Stimulated activated memory B cell treated with anti-CD40 and anti-IgM and Interleukin-4, amounts not matched to agents 10 μg/mL and 1 μg/mL and 100 μg/mL, for 72 hours (primary cell): ENCODE data around the gene FAM53B.
"Not testable (repeated sequence)": the region's sequence is repeated elsewhere in the genome, so short reads cannot be mapped to it uniquely, and the experiment has no call there.

Experiments
- ATAC-seq: fragments of 150-1000 bp; cut with Tn5 transposase; 2 replicates; pipeline ENCODE4 v1.10.0; 2021
- H3K27ac Mint-ChIP-seq: one replicate; pipeline ENCODE4 v1.8.0; 2022; ENCODE audit warnings: mild to moderate bottlenecking, mixed read lengths
- H3K27me3 Mint-ChIP-seq: one replicate; pipeline ENCODE4 v1.8.0; 2022; ENCODE audit warnings: mixed read lengths
- H3K36me3 Mint-ChIP-seq: one replicate; pipeline ENCODE4 v1.8.0; 2022; ENCODE audit warnings: mixed read lengths
- H3K4me1 Mint-ChIP-seq: one replicate; pipeline ENCODE4 v1.8.0; 2022; ENCODE audit warnings: mixed read lengths
- H3K4me3 Mint-ChIP-seq: one replicate; pipeline ENCODE4 v1.8.0; 2022; ENCODE audit warnings: mild to moderate bottlenecking, moderate library complexity, mixed read lengths
- H3K9me3 Mint-ChIP-seq: one replicate; pipeline ENCODE4 v1.8.0; 2022; ENCODE audit warnings: mixed read lengths

The FAM53B gene

DNA sequence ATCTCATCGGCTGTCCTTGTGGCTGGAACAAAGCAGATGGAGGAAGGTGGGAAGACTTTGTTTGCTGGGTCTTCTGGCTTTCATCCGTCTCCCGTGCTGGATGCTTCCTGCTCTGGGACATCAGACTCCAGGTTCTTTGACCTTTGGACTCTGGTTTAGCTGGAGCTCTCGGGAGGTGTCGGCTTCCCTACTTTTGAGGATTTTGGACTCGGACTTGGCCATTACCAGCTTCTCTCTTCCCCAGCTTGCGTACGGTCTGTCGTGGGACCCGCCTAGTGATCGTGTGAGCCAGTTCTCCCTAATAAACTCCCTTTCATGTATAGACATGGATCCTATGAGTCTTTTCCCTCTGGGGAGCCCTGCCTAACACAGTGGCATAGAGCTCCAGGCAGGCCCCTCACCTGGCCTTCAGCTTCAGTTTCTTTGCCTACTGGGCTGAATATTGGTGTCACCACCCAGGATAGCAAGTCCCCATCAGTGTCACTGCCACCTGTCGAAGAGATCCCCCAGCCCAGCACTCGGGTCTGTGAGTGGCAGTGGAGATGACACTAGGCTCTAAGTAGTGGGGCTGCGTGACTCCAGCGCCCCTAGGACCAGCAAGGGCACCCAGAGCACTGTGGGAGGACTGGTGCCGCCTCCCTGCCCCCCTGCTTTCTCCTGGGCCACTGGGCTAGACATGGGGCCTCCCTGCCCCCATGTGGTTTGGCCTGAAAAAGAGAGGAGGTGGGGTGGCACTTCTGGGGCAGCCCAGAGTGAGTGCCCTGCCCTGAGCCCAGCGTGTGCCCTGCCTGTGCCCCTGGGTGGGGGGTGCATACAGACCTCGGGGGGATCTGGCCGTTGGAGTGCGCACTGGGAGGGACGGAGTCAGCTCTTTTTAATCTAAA lies 147.0 kb downstream of the FAM53B start:
- Mint-ChIP-seq H3K9me3 (peaks cover 6% of the 10 kb centered on the region), H3K36me3 (peaks cover 10% of the 10 kb centered on the region), H3K27me3 (no peaks in the 10 kb centered on the region), H3K4me1 (peaks cover 70% of the 10 kb centered on the region), H3K4me3 (no peak overlapping the region), H3K27ac (peak overlapping the region; percentile 97)
- ATAC-seq: no peak

DNA sequence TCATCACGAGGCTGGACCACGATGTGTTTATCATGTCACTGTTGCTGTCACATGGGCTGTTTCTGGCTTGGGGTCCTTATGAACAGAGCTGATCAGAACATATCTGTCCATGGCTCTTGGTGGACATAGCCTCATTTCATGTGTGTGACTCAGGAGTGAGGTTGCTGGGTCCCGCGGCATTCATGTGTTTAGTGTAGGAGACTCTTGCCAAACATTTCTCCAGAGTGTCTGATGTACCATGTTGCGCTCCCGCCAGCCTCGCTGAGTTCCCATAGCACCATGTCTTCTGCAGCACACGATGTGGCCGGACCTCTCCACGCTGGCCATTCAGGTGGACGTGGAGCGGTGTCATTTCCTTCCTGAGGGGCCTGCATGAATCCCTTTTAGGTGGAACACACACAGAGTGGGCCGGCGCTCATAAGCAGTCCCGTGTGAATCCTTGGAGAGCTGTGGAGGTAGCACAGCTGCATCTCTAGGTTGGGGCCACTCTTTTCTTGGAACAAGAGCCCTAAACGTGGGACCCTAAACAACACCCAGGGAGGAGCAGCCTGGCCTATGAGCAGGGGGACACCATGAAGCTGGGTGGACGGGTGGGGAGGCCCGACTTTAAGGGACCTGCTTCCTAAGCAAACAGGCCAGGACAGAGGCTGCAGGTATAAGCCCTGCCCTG lies 147.9 kb downstream of the FAM53B start:
- Mint-ChIP-seq H3K9me3 (peaks cover 10% of the 10 kb centered on the region), H3K27ac (peak overlapping the region; percentile 97), H3K36me3 (peaks cover 10% of the 10 kb centered on the region), H3K4me1 (peaks cover 68% of the 10 kb centered on the region), H3K4me3 (no peak overlapping the region), H3K27me3 (no peaks in the 10 kb centered on the region)
- ATAC-seq: no peak

DNA sequence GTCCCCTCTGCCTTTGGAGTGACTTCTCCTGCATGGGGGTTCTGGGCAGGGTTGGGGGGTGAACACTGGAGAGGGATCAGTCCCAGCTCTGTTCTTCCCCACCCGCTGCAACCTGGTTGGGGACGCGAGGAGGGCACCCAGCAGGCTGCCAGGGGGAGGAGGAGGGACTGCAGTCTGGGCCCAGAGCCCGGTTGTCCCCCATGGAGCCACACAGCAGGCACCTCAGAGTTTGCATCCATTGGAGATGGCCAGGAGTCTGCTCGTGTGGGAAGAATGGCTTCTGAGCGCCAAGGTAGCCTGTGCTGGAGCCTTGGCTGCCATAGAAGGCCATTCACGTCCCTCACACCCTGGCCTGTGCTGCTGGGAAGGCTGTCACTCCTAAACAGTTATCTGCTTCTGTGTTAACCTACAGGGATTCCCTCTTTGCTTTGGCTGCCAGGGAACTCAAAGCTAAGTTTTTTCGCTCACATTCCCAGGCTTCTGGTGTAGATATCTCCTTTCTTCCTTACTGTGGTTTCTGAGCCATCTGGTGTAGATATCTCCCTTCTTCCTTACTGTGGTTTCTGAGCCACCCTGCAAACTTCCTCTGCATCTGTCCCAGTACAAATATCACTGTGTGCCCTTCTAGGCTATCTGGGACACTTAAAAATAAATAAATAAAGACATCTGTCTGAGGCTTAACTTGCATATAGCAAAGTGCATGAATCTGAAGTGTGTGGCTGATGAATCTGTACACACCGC lies 148.9 kb downstream of the FAM53B start:
- H3K36me3 Mint-ChIP-seq: peaks cover 10% of the 10 kb centered on the region
- H3K4me1 Mint-ChIP-seq: peaks cover 59% of the 10 kb centered on the region
- peak overlapping the region; percentile 6 for H3K27ac Mint-ChIP-seq
- peaks cover 10% of the 10 kb centered on the region for H3K9me3 Mint-ChIP-seq
- ATAC-seq: no peak
- H3K27me3 Mint-ChIP-seq: no peaks in the 10 kb centered on the region
- H3K4me3 Mint-ChIP-seq: no peak overlapping the region

DNA sequence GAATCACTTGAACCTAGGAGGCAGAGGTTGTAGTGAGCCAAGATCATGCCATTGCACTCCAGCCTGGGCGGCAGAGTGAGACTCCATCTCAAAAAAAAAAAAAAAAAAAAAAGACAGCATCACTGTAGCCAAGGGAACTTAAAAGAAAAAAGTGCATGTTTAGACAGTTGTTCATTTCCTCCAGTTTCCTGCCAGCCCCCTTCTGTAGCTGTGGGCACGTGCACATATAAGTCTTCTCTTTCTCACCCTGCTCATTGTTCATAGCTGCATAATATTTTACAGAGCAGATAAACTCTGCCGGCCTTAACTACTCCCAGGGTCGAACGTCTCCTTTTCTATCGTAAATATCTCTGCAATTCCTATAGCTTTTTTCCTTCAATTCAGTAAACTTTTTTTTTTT lies 149.9 kb downstream of the FAM53B start:
- H3K4me3 Mint-ChIP-seq: no peak overlapping the region
- no peaks in the 10 kb centered on the region for H3K27me3 Mint-ChIP-seq
- no peak for ATAC-seq
- no peak overlapping the region for H3K27ac Mint-ChIP-seq
- H3K9me3 Mint-ChIP-seq: peaks cover 10% of the 10 kb centered on the region
- H3K4me1 Mint-ChIP-seq: peaks cover 53% of the 10 kb centered on the region
- H3K36me3 Mint-ChIP-seq: peaks cover 8% of the 10 kb centered on the region

DNA sequence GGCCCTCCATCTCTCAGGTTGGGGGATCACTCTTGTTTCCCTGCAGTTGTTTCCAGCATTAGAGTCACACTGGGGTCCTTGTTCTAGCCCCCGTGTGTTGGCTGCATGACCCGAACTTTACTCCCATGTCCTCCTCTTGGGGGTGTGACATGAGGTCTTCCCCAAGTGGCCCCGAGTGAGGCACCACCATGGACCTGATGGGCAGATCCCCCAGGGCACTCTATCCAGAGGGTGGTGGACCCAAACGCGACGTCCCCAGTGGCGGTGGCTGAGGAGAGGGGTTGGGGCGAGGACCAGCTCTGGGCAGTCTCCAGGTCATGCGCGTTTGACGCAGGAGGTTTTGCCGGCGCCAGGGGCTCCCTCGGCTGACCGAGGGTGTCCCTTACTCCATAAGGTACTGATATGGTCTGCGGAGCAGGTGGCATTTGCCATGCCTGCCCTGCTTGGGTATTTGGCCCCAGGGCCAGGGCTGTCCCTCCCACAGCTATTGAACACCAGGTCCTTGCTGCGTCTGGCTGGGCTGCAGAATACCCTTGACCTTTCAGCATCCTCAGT lies 150.7 kb downstream of the FAM53B start:
- ATAC-seq: no peak
- H3K27ac Mint-ChIP-seq: no peak overlapping the region
- no peak overlapping the region for H3K4me3 Mint-ChIP-seq
- peaks cover 1% of the 10 kb centered on the region for H3K36me3 Mint-ChIP-seq
- H3K27me3 Mint-ChIP-seq: no peaks in the 10 kb centered on the region
- H3K4me1 Mint-ChIP-seq: peaks cover 50% of the 10 kb centered on the region
- peaks cover 4% of the 10 kb centered on the region for H3K9me3 Mint-ChIP-seq

DNA sequence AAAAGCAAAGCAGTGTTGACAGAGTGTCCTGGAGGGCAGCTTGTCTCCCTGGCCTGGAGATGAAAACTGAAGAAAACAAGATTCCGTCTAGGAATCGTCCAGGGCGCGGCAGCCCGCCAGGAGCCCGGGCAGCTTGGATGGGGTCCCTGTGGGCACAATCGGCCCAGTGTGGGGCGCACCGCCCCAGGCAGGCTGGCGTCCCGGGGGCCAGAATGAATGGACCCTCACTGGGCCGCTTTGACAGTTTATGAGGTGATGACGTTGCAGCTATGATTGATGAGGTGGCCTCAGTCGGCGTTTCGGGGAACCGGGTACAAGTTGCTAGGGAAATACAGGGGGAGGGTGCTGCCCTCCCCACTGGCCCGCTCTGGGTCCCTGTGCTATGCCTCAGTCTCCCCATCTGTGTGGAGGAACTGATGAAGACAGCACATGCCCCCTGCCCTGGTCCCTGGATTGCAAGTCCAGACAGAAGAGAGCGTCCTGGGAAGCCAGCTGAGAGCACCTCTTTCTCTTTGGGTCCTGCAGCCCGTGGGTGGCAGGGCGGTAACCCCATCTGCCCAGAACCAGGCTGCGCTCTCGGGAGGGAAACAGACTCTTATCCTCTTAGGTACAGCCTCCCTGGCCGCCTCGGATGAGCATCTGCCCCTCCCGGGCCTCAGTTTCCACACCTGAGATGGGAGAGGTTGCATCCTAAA lies 151.3 kb downstream of the FAM53B start:
- H3K9me3 Mint-ChIP-seq: peaks cover 4% of the 10 kb centered on the region
- H3K4me1 Mint-ChIP-seq: peaks cover 50% of the 10 kb centered on the region
- ATAC-seq: no peak
- H3K36me3 Mint-ChIP-seq: no peaks in the 10 kb centered on the region
- H3K27ac Mint-ChIP-seq: peak overlapping the region; percentile 59
- no peak overlapping the region for H3K4me3 Mint-ChIP-seq
- no peaks in the 10 kb centered on the region for H3K27me3 Mint-ChIP-seq

DNA sequence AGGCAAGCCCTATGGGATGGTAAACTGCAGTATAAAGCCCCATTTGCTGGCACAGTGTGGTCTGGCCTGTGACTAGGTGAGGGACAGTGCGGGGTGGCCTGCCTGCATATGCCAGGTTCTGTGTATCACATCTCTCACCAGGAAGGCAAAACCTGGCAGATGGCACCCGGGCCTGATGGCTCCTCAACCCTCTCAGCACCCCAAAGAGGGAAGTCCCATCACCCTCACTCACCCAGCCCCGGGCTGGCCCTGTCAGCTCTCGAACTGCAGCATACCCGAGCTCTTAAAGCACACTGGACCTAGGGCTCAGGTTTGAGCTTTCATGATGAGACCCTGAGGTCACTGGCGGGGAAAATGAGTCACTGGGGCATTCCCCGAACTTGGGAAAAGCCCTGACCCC lies 152.1 kb downstream of the FAM53B start:
- H3K4me1 Mint-ChIP-seq: peaks cover 52% of the 10 kb centered on the region
- H3K9me3 Mint-ChIP-seq: peaks cover 4% of the 10 kb centered on the region
- peak; percentile 17 for ATAC-seq
- H3K36me3 Mint-ChIP-seq: no peaks in the 10 kb centered on the region
- H3K27ac Mint-ChIP-seq: peak overlapping the region; percentile 59
- H3K27me3 Mint-ChIP-seq: no peaks in the 10 kb centered on the region
- H3K4me3 Mint-ChIP-seq: no peak overlapping the region

DNA sequence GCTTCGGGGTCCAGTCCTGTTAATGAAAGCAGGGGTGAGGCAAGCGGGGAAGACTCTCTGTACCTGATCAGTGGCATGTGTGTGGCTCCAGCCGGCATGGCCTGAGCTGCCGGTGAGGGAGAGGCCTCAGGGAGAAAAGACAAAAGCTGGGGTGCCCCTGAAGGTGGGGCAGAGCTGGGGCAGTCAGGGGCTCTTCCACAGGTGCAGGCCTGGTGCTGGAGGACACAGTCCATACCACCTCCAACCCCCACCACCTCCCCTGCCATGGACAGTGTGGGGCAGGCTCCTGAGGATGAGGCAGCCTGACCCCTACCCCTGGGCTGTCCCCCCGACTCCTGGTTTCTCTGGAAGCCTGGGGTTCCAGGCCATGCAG lies 153.1 kb downstream of the FAM53B start:
- Mint-ChIP-seq H3K9me3 (peaks cover 4% of the 10 kb centered on the region), H3K4me1 (peaks cover 57% of the 10 kb centered on the region), H3K4me3 (no peak overlapping the region), H3K27ac (no peak overlapping the region), H3K36me3 (no peaks in the 10 kb centered on the region), H3K27me3 (no peaks in the 10 kb centered on the region)
- no peak for ATAC-seq

DNA sequence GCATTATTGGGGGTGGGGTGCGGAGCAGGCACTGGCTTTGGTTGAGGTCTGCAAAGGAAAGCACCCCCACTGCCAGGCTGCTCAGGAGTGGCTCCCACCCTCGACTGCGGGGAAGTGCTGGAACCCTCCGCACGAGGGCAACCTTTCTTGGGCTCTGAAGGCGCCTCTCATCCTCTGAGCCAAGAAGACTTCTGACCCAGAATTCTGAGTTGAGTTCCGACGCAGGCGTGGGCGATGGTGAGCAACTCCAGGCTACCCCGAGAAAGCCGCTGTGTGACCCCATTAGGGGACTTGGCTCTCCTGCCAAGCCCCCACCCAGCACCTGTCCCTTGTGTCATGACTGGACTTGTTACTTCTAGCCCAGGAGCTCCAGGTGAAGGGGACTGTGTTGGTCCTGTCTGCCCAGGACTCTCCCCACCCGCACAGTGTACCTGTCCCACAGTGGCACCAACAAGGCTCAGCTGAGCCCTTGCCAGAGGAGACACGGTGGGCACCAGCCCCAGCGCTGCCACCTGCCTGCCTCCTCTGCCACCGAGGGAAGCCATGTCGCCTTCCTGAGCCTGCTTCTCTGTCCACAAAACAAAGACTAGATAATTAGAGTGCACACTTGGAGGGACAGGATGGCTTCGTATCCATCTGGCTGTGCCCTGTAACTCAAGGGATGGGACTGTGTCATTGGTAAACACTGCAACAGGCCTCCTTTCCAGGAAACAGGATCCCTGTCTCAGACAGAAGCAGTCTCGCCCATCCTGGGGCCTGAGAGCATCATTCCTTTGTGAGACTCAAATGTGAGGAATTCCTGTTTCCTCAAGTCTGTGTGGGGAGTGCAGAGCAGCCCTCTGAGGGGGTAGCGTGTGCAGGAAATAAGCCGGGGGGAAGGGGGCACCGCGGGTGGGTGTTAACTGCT lies 153.7 kb downstream of the FAM53B start:
- Mint-ChIP-seq H3K4me1 (peaks cover 53% of the 10 kb centered on the region), H3K4me3 (no peak overlapping the region), H3K27ac (peak overlapping the region; percentile 16), H3K9me3 (peaks cover 4% of the 10 kb centered on the region), H3K27me3 (no peaks in the 10 kb centered on the region), H3K36me3 (no peaks in the 10 kb centered on the region)
- ATAC-seq: no peak

DNA sequence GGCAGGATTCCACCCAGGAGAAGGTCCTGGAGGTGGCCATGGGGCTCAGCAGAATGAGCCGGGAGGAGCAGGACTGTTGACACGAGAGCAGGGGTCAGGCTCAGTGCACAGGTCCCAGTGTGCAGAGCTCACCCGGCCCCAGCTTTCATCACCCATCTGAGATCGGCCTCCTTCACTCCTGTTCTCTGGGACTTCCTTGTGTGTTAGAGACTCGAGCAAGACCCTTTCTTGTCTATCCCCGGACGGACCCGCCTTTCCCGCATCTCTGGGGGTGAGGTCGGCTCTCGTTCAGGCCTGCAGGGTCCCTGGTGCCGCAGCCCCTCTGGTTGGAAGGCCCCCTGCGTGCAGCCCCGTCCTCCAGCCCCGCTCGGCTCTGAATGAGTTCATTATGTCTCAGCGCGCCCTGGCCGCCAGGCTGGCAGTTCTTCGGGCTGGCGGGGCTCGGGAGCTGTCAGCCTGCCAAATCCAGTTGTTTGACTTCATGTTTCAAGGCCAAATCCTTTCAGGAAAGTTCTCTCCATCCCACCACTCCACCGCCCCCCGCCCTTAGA lies 154.6 kb downstream of the FAM53B start:
- Mint-ChIP-seq H3K4me3 (no peak overlapping the region), H3K36me3 (no peaks in the 10 kb centered on the region), H3K4me1 (peaks cover 53% of the 10 kb centered on the region), H3K27ac (no peak overlapping the region), H3K9me3 (peaks cover 4% of the 10 kb centered on the region), H3K27me3 (no peaks in the 10 kb centered on the region)
- ATAC-seq: no peak

DNA sequence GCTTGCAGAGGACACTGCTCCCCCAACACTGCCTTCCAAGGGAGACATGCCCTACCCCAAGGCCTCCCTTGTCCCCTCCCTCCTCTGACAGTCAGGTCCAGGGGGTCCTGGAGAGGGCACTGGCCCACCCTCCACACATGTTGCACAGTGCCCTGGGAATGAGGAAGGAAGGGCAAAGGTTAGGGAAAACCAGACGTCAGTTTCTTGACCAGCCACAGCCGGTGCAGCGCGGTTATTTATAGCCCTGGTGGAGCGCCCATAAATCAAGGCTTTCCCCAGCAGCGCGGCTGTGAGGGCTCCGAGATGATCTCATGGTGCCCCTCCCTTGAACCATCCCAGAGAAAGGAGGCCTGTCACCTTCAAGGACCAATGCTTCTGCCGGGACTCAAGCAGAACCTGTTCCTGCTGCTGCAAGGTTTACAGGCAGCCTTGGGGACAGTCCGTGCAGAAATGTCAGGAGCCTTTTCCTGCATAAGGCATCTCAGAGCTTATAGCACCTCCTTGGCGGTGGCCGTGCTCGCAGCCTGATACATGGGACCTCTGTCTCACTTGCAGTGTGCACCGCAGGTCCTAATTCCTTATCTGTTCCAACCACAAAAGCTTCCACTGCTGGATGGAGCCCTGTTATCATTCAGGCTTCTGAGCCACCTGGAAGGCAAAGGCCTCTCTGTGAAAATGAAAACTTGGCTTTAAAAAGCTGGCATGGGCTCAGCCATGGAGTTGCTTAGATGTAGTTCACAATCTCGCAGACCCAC lies 155.3 kb downstream of the FAM53B start:
- H3K9me3 Mint-ChIP-seq: peaks cover 4% of the 10 kb centered on the region
- H3K36me3 Mint-ChIP-seq: no peaks in the 10 kb centered on the region
- H3K4me1 Mint-ChIP-seq: peaks cover 53% of the 10 kb centered on the region
- H3K27ac Mint-ChIP-seq: no peak overlapping the region
- no peak for ATAC-seq
- no peaks in the 10 kb centered on the region for H3K27me3 Mint-ChIP-seq
- H3K4me3 Mint-ChIP-seq: no peak overlapping the region

DNA sequence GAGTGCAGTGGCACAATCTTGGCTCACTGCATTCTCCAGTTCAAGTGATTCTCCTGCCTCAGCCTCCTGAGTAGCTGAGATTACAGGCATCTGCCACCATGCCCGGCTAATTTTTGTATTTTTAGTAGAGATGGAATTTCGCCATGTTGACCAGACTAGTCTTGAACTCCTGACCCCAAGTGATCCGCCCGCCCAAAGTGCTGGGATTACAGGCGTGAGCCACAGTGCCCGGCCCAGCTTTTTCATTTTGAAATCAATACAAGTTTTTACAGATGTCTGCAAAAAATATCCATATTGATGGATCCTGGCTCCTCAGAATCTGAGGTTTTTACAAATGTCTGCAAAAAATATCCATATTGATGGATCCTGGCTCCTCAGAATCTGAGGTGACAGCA lies 155.8 kb downstream of the FAM53B start:
- H3K9me3 Mint-ChIP-seq, ATAC-seq, H3K36me3 Mint-ChIP-seq, H3K4me3 Mint-ChIP-seq, H3K27me3 Mint-ChIP-seq: not testable (repeated sequence)
- H3K27ac Mint-ChIP-seq: peak overlapping the region; percentile 67
- peaks cover 56% of the 10 kb centered on the region for H3K4me1 Mint-ChIP-seq

DNA sequence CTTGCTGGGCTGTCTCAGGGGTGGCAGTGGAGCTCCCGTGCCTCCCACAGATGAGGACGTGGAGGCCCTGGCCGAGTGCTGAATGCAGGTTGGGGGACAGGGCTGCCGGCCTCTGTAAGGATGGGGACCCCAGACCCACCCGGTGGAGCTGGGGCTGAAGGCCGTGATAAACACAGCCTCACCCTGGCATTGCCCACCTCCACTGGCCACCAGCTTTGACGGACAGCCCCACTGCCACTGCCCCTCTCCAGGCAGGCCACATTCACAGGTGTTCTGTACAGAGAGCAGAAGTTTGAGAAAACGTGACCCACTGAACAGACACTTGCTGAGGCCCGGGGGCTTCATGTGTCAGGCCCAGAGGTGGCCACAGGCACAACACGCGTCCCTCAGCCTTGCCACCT lies 156.4 kb downstream of the FAM53B start:
- Mint-ChIP-seq H3K9me3 (peaks cover 8% of the 10 kb centered on the region), H3K27ac (peak overlapping the region; percentile 67), H3K36me3 (peaks cover 5% of the 10 kb centered on the region), H3K4me3 (no peak overlapping the region), H3K27me3 (no peaks in the 10 kb centered on the region), H3K4me1 (peaks cover 58% of the 10 kb centered on the region)
- ATAC-seq: peak; percentile 69
